Effector memory CD4-positive, alpha-beta T cell (primary cell): ENCODE results near the gene PHACTR3.

ENCODE experiments used
- DNase-seq, 3 donors: peaks; one replicate each; pipeline ENCODE4 v3.0.0-alpha.2; 2020
- H3K27ac ChIP-seq: 2 replicates; pipeline ENCODE4 v1.7.0; 2013; ENCODE audit warnings: mild to moderate bottlenecking, low read length, moderate library complexity; ENCODE audit not compliant: insufficient read depth, poor library complexity, severe bottlenecking
- H3K27me3 ChIP-seq: replicated peaks from 2 replicates; pipeline ENCODE4 v1.7.0; 2013; ENCODE audit warnings: mild to moderate bottlenecking, low read length; ENCODE audit not compliant: insufficient read depth, control insufficient read depth, poor library complexity, severe bottlenecking
- H3K36me3 ChIP-seq: 2 replicates; pipeline ENCODE4 v1.7.0; 2013; ENCODE audit warnings: mild to moderate bottlenecking, low read length, moderate library complexity; ENCODE audit not compliant: control insufficient read depth, insufficient read depth
- H3K4me1 ChIP-seq: 2 replicates; pipeline ENCODE4 v1.7.0; 2013; ENCODE audit warnings: low read length, mild to moderate bottlenecking; ENCODE audit not compliant: control insufficient read depth, insufficient read depth, poor library complexity, severe bottlenecking
- H3K4me3 ChIP-seq: 2 replicates; pipeline ENCODE4 v1.7.0; 2013; ENCODE audit warnings: low read length, low read depth, mild to moderate bottlenecking; ENCODE audit not compliant: insufficient read depth, poor library complexity, severe bottlenecking
- H3K9me3 ChIP-seq: 2 replicates; pipeline ENCODE4 v1.7.0; 2013; ENCODE audit warnings: mild to moderate bottlenecking, low read length, moderate library complexity; ENCODE audit not compliant: control insufficient read depth

Gene PHACTR3

DNA sequence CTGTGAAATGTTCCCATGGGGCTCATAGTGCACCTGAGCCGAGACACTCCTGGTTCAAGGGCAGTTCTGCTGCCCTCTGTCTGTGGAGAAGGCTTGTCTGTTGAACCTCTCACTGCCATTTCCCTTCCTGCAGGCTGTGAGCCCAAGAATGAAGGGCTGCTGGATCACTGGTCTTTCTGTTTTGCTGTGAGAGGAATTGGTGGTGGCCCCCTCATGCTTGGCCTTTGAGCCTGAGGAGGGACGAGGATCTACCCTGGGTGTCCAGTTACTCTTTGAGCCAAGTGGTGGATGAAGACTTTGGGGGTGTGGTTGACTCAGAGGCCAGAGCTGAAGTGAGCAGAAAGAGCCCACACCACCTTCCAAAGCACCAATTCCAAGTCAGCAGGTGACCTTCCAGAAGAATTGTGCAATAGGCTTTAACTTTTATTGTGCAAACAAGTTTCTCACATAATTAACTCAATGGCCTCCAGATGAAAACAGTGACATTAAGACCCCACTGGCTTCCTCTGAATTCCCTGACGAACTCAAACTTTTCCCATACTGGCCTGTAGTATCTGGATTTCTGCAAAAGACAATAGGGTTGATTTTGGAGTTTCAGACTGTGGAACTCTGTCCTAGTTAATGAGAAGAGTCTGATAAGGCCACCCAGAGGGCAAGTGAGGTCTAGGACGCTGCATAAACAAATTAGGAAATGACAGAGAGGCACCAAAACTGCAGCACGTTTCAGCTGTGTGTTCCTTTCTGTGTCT is 101.5 kb downstream of the PHACTR3 start:
- Histone ChIP-seq H3K27me3 (peaks cover 2% of the 10 kb centered on the region), H3K36me3 (no peaks in the 10 kb centered on the region), H3K4me1 (no peaks in the 10 kb centered on the region), H3K4me3 (no peak overlapping the region), H3K9me3 (no peaks in the 10 kb centered on the region), H3K27ac (no peak overlapping the region)
- no peak for DNase-seq

DNA sequence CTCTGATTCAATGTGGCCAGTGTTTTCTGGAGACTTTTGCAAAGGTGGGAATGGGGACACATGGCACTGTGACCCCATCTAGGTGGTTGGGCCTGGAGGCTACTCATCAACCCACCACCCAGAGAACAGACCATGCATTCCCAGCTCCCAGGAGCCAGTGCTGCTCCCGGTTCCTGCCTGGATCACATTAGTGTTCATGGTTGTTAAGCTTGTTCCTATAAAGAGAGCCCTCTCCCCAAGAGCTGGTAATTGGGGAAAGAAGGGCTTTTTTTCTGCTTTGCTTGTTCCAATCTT is 102.0 kb downstream of the PHACTR3 start:
- Histone ChIP-seq H3K27ac (no peak overlapping the region), H3K27me3 (peaks cover 2% of the 10 kb centered on the region), H3K9me3 (no peaks in the 10 kb centered on the region), H3K36me3 (no peaks in the 10 kb centered on the region), H3K4me1 (no peaks in the 10 kb centered on the region), H3K4me3 (no peak overlapping the region)
- DNase-seq, result no peak

DNA sequence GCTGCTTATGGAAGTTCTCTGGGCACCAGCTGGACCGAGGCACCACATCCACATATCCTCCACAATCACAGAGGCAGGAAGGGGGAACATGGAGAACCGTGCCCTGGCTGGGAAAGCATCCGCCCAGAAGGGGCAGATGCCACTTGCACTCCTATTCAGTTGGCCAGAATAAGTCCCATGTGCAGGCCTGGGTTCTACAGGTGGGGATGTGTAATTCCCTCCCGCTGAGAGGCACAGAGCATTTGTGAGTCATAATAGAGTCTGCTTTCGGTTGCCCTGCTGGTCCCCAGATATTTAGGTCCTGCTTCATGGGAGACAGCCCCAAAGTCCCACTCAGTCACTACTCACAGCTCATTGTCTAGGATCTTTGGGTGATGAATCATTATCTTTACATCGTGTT is 104.0 kb downstream of the PHACTR3 start:
- Histone ChIP-seq H3K4me3 (no peak overlapping the region), H3K27ac (no peak overlapping the region), H3K9me3 (peaks cover 3% of the 10 kb centered on the region), H3K27me3 (peaks cover 2% of the 10 kb centered on the region), H3K36me3 (no peaks in the 10 kb centered on the region), H3K4me1 (no peaks in the 10 kb centered on the region)
- no peak for DNase-seq

DNA sequence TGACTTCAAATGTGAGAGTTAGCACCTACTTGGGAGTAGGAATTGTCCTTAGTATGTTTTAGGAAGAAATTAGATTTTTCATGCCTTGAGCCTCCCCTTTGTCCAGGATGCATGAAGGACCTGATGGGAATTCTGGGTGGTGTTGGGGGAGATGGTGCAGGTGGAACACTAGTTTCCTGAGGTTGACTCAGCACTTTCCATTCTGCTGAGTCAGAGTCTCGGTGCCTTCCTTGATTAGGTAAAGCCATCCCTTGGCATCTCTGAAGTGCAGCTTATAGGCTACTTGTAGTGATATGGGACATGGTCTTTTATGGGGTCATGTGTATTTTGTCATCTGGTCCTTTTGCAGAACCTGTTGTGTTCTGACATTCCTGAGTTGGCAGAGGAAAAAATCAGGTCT is 105.3 kb downstream of the PHACTR3 start:
- Histone ChIP-seq H3K4me3 (no peak overlapping the region), H3K9me3 (peaks cover 3% of the 10 kb centered on the region), H3K36me3 (no peaks in the 10 kb centered on the region), H3K27me3 (peaks cover 2% of the 10 kb centered on the region), H3K4me1 (no peaks in the 10 kb centered on the region), H3K27ac (no peak overlapping the region)
- no peak for DNase-seq

DNA sequence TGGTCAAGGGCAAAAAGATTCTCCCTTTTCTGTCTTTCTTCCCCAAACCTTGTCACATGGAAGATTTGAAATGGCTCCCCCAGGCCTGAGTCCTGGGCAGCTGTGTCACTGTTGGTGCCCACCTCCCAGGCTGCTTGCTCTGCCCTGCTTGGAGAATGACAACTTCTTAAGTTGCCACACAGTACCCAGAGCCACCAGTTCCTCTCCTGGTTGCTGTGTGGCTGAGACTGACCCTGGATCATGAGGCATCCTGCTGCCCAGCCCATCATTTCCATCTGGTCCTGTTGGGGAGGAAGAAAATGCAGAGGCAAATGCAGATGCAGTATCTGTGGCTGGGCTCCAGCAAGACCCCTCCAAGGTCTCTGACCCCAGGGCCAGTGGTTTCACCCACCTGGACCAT is 113.7 kb downstream of the PHACTR3 start:
- no peaks in the 10 kb centered on the region for H3K9me3 ChIP-seq
- H3K4me1 ChIP-seq, result no peaks in the 10 kb centered on the region
- no peak for DNase-seq
- no peak overlapping the region for H3K4me3 ChIP-seq
- no peak overlapping the region for H3K27ac ChIP-seq
- H3K27me3 ChIP-seq, result no peaks in the 10 kb centered on the region
- no peaks in the 10 kb centered on the region for H3K36me3 ChIP-seq

DNA sequence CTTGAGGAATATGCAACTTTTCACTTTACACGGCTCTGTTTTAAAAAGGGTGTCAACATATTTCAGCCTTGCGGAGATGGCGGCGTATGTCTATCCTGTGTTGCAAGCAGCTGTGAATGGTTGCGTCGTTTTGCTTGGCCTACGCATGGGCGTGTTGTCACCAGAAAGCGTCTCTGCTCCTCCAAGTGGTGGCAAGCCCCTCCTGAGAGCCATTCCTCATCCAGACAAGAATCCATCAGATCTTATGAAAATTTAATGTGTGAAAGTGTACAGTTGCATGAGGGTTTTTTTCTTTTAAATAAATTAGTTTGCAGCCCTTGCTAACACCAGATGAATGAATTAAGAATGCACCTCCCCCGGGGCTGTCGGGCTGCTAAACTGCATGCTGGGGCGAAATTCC is 114.4 kb downstream of the PHACTR3 start:
- DNase-seq, result no peak
- Histone ChIP-seq H3K4me1 (no peaks in the 10 kb centered on the region), H3K27me3 (no peaks in the 10 kb centered on the region), H3K36me3 (no peaks in the 10 kb centered on the region), H3K9me3 (no peaks in the 10 kb centered on the region), H3K27ac (no peak overlapping the region), H3K4me3 (no peak overlapping the region)

DNA sequence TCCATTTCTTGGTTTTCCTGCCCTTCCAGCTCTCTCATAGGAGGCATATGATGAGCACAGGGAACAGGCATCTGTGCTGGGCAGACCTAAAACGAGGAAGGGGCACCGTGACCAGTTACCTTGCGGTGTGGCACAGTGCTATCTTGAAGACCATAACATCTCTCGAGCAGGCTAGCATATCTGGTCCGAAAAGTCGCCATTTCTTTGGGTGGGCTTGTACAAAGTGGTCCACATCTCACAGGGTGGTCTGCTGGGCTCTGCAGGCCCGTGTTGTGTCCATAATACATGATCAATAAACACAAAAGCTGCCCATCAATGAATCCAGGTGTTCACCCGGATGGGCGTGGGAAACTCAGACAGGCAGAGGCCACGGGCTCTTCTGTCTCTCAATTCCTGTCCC is 115.7 kb downstream of the PHACTR3 start:
- H3K27ac ChIP-seq, result no peak overlapping the region
- no peak overlapping the region for H3K4me3 ChIP-seq
- no peaks in the 10 kb centered on the region for H3K9me3 ChIP-seq
- H3K27me3 ChIP-seq, result no peaks in the 10 kb centered on the region
- no peaks in the 10 kb centered on the region for H3K4me1 ChIP-seq
- no peaks in the 10 kb centered on the region for H3K36me3 ChIP-seq
- DNase-seq, result no peak

DNA sequence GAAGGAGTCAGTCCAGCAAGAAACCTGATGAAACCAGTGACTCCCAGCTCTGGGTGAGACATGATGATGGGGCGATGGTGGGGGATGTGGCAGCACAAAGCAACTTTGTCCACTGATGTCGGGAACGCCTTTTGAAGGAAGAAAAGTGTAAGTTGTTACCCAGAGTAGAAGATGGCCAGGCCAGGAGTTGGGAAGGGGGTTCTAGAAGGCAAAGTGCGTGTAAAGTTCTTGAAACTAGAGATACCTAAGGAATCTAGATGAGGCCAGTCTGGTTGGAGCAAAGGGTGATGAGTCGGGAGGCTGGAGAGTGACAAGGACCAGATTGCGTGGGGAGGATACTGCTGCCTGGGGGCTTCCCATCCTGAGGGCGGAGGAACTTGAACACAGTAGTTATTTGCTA is 117.0 kb downstream of the PHACTR3 start:
- no peak for DNase-seq
- no peaks in the 10 kb centered on the region for H3K27me3 ChIP-seq
- no peaks in the 10 kb centered on the region for H3K4me1 ChIP-seq
- no peak overlapping the region for H3K27ac ChIP-seq
- no peaks in the 10 kb centered on the region for H3K9me3 ChIP-seq
- H3K36me3 ChIP-seq, result no peaks in the 10 kb centered on the region
- H3K4me3 ChIP-seq, result no peak overlapping the region

DNA sequence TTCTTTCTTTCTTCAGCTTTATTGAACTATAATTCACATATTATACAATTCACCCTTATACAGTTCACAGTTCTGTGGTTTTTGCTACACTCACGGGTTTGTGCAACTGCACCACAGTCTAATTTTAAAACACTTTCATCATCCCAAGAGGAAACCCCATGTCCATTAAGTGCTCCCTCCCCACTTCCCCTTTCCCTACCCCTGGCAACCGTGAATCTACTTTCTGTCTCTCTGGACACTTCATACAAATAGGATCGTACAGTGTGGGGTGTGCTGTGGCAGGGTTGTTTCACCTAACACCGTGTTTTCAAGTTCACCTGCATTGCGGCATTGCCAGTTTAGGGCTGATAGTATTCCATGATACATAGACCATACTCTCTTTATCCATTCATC is 118.8 kb downstream of the PHACTR3 start:
- Histone ChIP-seq H3K4me3 (no peak overlapping the region), H3K4me1 (no peaks in the 10 kb centered on the region), H3K27ac (no peak overlapping the region), H3K9me3 (no peaks in the 10 kb centered on the region), H3K36me3 (no peaks in the 10 kb centered on the region), H3K27me3 (no peaks in the 10 kb centered on the region)
- DNase-seq, result no peak

DNA sequence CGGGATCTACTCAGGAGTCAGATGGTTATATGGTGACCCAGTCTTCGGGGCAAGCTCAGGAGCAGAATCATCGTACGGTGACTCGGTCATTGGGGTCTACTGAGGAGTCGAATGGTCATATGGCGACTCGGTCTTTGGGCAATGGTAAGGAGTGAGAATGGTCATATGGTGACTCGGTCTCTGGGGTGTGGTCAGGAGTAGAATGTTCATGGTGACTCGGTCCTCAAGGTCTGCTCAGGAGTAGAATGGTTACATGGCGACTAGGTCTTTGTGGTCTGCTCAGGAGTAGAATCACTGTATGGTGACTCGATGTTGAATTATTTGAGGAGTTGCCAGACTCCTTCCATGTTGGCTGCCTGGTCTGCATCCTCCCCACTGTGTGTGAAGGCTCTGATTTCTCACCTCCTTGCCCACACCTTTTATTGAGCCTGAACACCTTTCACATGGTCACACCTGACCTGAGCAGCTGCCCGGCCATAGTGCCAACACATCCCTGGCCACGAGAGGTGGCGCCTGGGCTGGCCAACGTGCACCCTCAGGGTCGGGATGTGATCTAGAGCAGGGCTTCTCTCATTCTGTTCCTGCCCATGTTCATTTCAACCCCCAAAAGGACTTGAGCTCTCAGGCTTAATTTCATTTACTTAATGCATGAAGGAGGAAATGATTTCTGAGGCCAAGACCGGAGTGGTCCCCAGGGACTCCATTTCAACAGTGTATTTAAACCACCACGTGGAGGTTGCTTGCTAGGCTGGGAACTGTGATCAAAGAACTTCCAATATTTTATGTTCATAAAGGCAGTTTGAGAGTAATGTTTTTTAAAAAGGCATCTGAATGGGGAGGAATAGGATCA is 119.5 kb downstream of the PHACTR3 start:
- H3K27me3 ChIP-seq, result no peaks in the 10 kb centered on the region
- H3K36me3 ChIP-seq, result no peaks in the 10 kb centered on the region
- no peak for DNase-seq
- H3K4me1 ChIP-seq, result no peaks in the 10 kb centered on the region
- H3K27ac ChIP-seq, result no peak overlapping the region
- H3K9me3 ChIP-seq, result no peaks in the 10 kb centered on the region
- no peak overlapping the region for H3K4me3 ChIP-seq
